GM19324 (cell line): ENCODE measurements around the gene SUFU.

Source experiments
- ATAC-seq: cut with Tn5 transposase; IDR thresholded peaks from one replicate; pipeline ENCODE4 v1.9.1; 2021; ENCODE audit warnings: mild to moderate bottlenecking, moderate library complexity; ENCODE audit not compliant: unreplicated experiment, low FRiP score

SUFU gene

GRCh38 chr10:102593074-102593803 lies 89.5 kb downstream of the SUFU start:
- ATAC-seq: no peak

- ATAC-seq: no peak
Measured at GRCh38 chr10:102593804-102594079, 90.0 kb downstream of the SUFU start.

DNA sequence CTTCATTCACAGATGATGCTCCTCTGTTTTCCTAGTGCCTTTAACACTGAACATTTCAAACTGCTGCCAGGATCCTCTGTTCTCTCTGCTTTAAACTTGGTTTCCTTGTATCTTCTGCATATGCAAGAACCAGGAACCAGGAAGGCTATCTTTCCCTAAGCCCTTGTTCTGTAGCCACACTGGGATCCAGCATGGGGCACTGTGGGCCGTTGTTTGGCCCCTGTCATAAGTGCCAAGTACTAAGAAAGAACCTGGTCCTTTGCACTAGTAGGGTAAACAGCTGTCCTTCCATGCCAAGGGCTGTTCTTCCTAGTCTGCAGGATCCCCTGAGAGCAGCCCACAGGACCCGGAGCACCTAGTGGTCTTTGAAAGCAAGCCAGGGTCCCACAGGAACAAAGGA lies 91.5 kb downstream of the SUFU start:
- ATAC-seq: no peak

- ATAC-seq: no peak
Measured at GRCh38 chr10:102595897-102596296, 92.1 kb downstream of the SUFU start.

- ATAC-seq: no peak
Measured at GRCh38 chr10:102596506-102596971, 92.8 kb downstream of the SUFU start.

- ATAC-seq: no peak
Measured at GRCh38 chr10:102597131-102597991, 93.6 kb downstream of the SUFU start.

DNA sequence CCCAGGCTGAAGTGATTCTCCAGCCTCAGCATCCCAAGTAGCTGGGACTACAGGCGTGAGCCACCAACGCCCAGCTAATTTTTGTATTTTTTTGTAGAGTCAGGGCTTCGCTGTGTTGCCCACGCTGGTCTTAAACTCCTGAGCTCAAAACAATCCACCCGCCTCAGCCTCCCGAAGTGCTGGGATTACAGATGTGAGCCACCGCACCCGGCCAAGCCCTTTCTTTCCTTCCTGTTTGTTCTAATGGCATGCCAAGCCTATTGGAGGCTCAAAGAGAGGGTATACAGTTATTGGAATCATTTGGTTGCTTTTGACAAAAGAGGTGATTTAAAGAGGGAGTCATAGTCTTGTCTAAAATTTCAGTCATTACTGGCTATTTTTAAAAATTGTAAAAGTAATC lies 94.5 kb downstream of the SUFU start:
- no peak for ATAC-seq

- no peak for ATAC-seq
Measured at GRCh38 chr10:102599565-102600327, 96.0 kb downstream of the SUFU start.

GRCh38 chr10:102600816-102601215 lies 97.0 kb downstream of the SUFU start:
- ATAC-seq: no peak

DNA sequence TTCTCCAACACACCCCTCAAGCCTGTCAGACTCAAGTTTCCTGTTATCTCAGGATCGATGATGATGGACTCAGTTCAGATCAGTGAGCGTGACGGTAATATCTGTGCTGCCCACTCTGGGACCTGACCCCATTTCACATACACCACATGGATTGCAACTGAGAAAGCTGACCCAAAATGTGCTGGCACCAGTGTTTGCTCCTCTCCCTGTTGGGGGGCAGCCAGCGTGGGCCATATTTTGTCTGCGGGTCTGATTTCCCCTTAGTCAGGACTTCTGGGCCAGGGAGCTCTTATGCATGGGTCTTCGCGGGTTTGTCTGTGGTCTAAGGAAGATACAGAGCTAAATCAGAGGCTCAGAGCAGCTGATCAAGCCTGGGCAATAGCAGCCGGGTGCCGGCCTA lies 97.9 kb downstream of the SUFU start:
- ATAC-seq: no peak

- ATAC-seq: no peak
Measured at GRCh38 chr10:102602272-102603045, 98.7 kb downstream of the SUFU start.

GRCh38 chr10:102603946-102604345 lies 100.2 kb downstream of the SUFU start:
- ATAC-seq: no peak

- no peak for ATAC-seq
Measured at GRCh38 chr10:102604439-102604841, 100.7 kb downstream of the SUFU start.

- ATAC-seq: no peak
Measured at GRCh38 chr10:102605712-102606111, 101.9 kb downstream of the SUFU start.

DNA sequence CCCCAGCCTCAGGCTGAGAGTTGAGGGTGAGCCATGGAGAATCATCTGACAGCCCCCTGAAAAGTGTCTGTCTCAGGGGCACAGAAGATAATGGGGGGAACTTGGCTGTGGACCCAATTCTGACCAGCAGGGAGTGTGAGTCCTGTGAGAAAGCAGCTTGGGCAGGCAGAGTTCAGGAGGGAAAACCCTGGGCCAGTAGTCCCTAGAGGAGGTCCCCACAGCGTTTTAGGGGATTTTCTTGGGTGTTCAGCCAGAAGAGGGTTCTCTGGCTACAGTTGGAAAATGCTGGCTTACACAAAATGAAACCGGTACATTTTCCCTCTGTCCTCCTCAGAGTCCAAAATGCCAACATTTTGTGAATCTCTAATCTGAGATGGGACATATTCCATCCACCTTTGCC lies 104.7 kb downstream of the SUFU start:
- ATAC-seq: no peak

DNA sequence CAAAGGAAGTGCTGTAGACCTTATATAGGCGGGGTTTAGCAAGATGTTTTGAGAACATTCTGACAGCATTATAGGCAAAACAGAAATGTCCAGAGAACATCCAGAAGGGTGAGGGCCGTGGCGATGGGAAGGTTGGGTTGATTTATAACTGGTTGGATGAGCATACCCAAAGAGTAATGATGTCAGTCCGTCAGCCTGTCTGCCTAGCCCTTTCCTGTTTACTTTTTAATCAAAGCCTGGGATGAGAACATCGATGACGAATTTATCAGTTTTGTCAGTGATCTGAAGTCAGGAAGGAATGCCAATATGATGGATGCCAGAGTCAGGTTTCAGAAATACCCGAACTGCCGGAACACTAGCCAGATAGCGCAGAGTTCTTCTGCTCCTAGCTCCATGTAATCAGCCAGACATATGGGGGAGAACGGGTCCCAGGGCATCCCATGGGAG lies 106.7 kb downstream of the SUFU start:
- no peak for ATAC-seq

- no peak for ATAC-seq
Measured at GRCh38 chr10:102611514-102612087, 107.8 kb downstream of the SUFU start.

- ATAC-seq: no peak
Measured at GRCh38 chr10:102612964-102613275, 109.1 kb downstream of the SUFU start.

GRCh38 chr10:102613286-102613685 lies 109.5 kb downstream of the SUFU start:
- ATAC-seq: no peak

- no peak for ATAC-seq
Measured at GRCh38 chr10:102613785-102614184, 110.0 kb downstream of the SUFU start.
